ENCODE results near the gene CORO1C.
A peak's percentile ranks its signal among the peaks of the same experiment; 100 is the strongest.
"Not testable (repeated sequence)": the region's sequence is repeated elsewhere in the genome, so short reads cannot be mapped to it uniquely, and the experiment has no call there.

CORO1C gene

DNA sequence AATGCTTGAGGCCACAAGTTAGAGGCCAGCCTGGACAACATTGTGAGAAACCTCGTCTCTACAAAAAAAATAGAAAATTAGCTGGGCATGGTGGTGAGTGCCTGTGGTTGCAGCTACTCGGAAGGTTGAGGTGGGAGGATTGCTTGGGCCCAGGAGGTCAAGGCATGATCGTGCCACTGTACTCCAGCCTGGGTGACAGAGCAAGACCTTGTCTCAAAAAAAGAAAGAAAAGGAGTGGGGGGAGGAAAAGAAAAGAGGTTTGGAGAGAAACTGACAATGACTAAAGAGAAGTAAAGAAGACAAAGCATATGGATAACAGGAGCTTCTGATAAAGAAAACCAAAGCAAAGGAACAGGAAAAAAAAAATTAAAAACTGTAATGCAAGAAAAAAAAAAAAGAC lies 60.2 kb downstream of the CORO1C start:
- peaks cover 90% of the 10 kb centered on the region for H3K79me2 ChIP-seq (ENCODE audit: control insufficient read depth, insufficient read depth, low read length, unreplicated experiment)

DNA sequence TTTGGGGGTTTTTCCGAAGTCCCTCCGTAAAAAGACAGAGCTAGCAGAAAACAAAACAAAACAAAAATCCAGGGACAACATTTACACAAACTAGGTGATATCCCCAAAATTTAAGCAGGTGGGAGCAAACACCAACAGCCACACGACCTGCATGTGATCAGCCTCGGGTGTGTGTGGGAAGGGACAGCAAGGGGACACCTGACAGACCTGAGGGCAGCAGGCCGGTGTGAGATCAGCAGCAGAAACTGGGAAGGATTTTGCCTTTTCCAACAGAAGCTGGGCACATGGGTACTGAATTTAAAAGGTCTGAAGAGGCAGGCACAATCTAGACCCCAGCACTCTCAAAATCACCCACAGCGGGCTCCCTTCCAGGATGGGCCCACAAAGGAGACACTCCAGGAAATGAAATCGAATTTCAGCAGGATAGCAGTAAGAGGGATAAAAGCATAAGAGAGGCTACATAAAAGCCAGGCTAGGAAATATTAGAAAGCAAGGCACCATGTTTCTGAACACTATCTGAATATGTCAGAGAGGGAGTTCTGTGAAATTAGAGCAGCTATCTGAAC lies 61.2 kb downstream of the CORO1C start:
- Histone ChIP-seq H2AFZ (ENCODE audit: low read length, unreplicated experiment) (no peak overlapping the region), H3K79me2 (ENCODE audit: control insufficient read depth, insufficient read depth, low read length, unreplicated experiment) (peaks cover 90% of the 10 kb centered on the region), H3K27ac (ENCODE audit: low read depth, low read length) (peak overlapping the region; percentile 42), H3K27me3 (ENCODE audit: insufficient read depth, low read length) (no peaks in the 10 kb centered on the region), H3K36me3 (ENCODE audit: insufficient read depth, low read length) (peaks cover 9% of the 10 kb centered on the region), H3K4me1 (ENCODE audit: control insufficient read depth, insufficient read depth, low read length, unreplicated experiment) (peaks cover 50% of the 10 kb centered on the region), H3K4me3 (ENCODE audit: low read depth, low read length) (no peak overlapping the region)

More for the DNA sequence above, 60.2 kb downstream of the CORO1C start:
- H3K27ac ChIP-seq (ENCODE audit: low read depth, low read length): no peak overlapping the region
- peaks cover 41% of the 10 kb centered on the region for H3K4me1 ChIP-seq (ENCODE audit: control insufficient read depth, insufficient read depth, low read length, unreplicated experiment)
- H3K4me3 ChIP-seq (ENCODE audit: low read depth, low read length): no peak overlapping the region
- H2AFZ ChIP-seq (ENCODE audit: low read length, unreplicated experiment): no peak overlapping the region
- no peaks in the 10 kb centered on the region for H3K27me3 ChIP-seq (ENCODE audit: insufficient read depth, low read length)
- H3K36me3 ChIP-seq (ENCODE audit: insufficient read depth, low read length): peaks cover 16% of the 10 kb centered on the region

DNA sequence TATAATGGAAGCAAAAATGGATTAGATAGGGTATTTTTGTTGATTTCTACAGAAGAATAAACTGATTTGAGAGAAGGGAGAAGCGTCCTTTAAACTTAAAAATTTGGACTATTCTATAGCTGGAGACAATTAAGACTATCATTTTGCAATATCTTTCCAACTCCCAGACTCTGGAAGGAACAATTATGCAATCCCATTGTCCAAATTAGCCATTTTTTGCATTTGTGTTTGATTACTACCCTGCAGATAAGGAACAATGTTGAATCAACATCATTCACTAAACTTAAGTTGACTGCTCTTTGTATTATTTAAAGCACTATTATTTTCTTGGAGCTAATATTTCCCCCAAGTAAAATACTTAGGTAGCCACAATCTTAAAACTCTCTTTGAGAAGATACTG lies 62.8 kb downstream of the CORO1C start:
- peaks cover 93% of the 10 kb centered on the region for H3K79me2 ChIP-seq (ENCODE audit: control insufficient read depth, insufficient read depth, low read length, unreplicated experiment)
- H3K4me1 ChIP-seq (ENCODE audit: control insufficient read depth, insufficient read depth, low read length, unreplicated experiment): peaks cover 64% of the 10 kb centered on the region
- H3K36me3 ChIP-seq (ENCODE audit: insufficient read depth, low read length): peaks cover 9% of the 10 kb centered on the region
- H2AFZ ChIP-seq (ENCODE audit: low read length, unreplicated experiment): no peak overlapping the region
- H3K4me3 ChIP-seq (ENCODE audit: low read depth, low read length): peak overlapping the region; percentile 14
- no peaks in the 10 kb centered on the region for H3K27me3 ChIP-seq (ENCODE audit: insufficient read depth, low read length)
- H3K27ac ChIP-seq (ENCODE audit: low read depth, low read length): peak overlapping the region; percentile 82

- H3K27ac ChIP-seq (ENCODE audit: low read depth, low read length): peak overlapping the region; percentile 82
- H3K27me3 ChIP-seq (ENCODE audit: insufficient read depth, low read length): no peaks in the 10 kb centered on the region
- peaks cover 4% of the 10 kb centered on the region; the same call in 1 of the 2 replicates for H3K36me3 ChIP-seq (ENCODE audit: insufficient read depth, low read length)
- H2AFZ ChIP-seq (ENCODE audit: low read length, unreplicated experiment): no peak overlapping the region
- peaks cover 93% of the 10 kb centered on the region for H3K79me2 ChIP-seq (ENCODE audit: control insufficient read depth, insufficient read depth, low read length, unreplicated experiment)
- peak overlapping the region; percentile 14 for H3K4me3 ChIP-seq (ENCODE audit: low read depth, low read length)
- peaks cover 67% of the 10 kb centered on the region for H3K4me1 ChIP-seq (ENCODE audit: control insufficient read depth, insufficient read depth, low read length, unreplicated experiment)
These were observed 63.3 kb downstream of the CORO1C start for GRCh38 chr12:108668063-108668462.

GRCh38 chr12:108667349-108667748 lies 64.0 kb downstream of the CORO1C start:
- no peak overlapping the region for H3K4me3 ChIP-seq (ENCODE audit: low read depth, low read length)
- H3K79me2 ChIP-seq (ENCODE audit: control insufficient read depth, insufficient read depth, low read length, unreplicated experiment): peaks cover 92% of the 10 kb centered on the region
- peak overlapping the region; percentile 82 for H3K27ac ChIP-seq (ENCODE audit: low read depth, low read length)
- H3K36me3 ChIP-seq (ENCODE audit: insufficient read depth, low read length): 0 out of 2 replicates have a peak, but pooled peaks cover 4% of the 10 kb centered on the region
- H3K4me1 ChIP-seq (ENCODE audit: control insufficient read depth, insufficient read depth, low read length, unreplicated experiment): peaks cover 67% of the 10 kb centered on the region
- no peak overlapping the region for H2AFZ ChIP-seq (ENCODE audit: low read length, unreplicated experiment)
- H3K27me3 ChIP-seq (ENCODE audit: insufficient read depth, low read length): no peaks in the 10 kb centered on the region

DNA sequence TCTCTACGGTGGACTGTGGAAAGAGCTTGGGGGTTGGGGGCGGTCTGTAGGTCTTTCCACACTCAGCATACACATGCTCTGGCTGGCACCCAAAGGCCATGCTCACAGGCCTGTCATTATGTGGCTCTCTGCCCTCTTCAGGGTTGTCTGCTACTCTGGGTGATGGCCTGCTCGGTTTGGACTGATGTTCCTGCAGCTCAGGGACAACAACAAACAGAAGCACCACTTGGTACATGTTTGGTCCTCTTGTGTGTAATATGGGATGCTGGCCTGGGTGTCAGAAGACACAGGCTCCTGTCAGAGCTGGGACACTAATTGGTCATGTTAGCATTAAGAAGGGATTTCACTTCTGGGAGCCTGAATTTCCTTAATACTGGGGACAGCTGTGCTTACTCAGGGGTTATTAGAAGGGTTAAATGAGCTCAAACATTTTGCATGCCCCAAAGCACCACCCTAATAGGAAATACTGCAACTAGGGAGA lies 64.9 kb downstream of the CORO1C start:
- Histone ChIP-seq H2AFZ (ENCODE audit: low read length, unreplicated experiment) (no peak overlapping the region), H3K4me1 (ENCODE audit: control insufficient read depth, insufficient read depth, low read length, unreplicated experiment) (peaks cover 67% of the 10 kb centered on the region), H3K79me2 (ENCODE audit: control insufficient read depth, insufficient read depth, low read length, unreplicated experiment) (peaks cover 93% of the 10 kb centered on the region), H3K36me3 (ENCODE audit: insufficient read depth, low read length) (0 out of 2 replicates have a peak, but pooled peaks cover 2% of the 10 kb centered on the region), H3K4me3 (ENCODE audit: low read depth, low read length) (no peak overlapping the region), H3K27ac (ENCODE audit: low read depth, low read length) (peak overlapping the region; percentile 82), H3K27me3 (ENCODE audit: insufficient read depth, low read length) (no peaks in the 10 kb centered on the region)

DNA sequence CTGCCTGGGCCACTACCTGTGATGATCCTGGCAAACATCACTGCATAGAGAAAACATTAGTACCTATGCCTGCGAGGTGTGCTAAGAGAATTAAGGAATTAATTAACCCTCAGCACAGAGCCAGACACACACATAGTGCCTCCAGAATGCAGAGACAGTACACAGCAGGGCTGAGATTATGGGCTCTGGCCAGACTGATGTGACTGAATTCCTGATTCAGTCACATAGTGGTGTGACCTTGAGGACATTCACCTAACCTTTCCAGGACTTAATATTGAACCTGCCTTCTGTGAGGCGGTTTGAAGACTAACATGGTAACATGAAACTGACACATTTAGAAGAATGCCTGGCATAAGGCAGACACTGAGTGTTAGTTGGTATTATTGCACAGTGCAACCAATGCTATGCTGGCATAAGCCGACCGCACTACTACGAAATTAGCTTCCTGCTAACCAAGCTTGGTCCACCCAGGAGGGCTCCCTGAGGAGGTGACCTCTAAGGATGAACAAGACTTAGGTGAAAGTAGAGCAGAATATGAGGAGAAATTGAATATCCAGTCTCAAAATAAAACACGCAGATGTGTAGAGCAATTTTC lies 65.6 kb downstream of the CORO1C start:
- Histone ChIP-seq H3K27me3 (ENCODE audit: insufficient read depth, low read length) (no peaks in the 10 kb centered on the region), H2AFZ (ENCODE audit: low read length, unreplicated experiment) (no peak overlapping the region), H3K27ac (ENCODE audit: low read depth, low read length) (peak overlapping the region; percentile 82), H3K4me3 (ENCODE audit: low read depth, low read length) (no peak overlapping the region), H3K36me3 (ENCODE audit: insufficient read depth, low read length) (0 out of 2 replicates have a peak, but pooled peaks cover 2% of the 10 kb centered on the region), H3K79me2 (ENCODE audit: control insufficient read depth, insufficient read depth, low read length, unreplicated experiment) (peaks cover 94% of the 10 kb centered on the region), H3K4me1 (ENCODE audit: control insufficient read depth, insufficient read depth, low read length, unreplicated experiment) (peaks cover 72% of the 10 kb centered on the region)

DNA sequence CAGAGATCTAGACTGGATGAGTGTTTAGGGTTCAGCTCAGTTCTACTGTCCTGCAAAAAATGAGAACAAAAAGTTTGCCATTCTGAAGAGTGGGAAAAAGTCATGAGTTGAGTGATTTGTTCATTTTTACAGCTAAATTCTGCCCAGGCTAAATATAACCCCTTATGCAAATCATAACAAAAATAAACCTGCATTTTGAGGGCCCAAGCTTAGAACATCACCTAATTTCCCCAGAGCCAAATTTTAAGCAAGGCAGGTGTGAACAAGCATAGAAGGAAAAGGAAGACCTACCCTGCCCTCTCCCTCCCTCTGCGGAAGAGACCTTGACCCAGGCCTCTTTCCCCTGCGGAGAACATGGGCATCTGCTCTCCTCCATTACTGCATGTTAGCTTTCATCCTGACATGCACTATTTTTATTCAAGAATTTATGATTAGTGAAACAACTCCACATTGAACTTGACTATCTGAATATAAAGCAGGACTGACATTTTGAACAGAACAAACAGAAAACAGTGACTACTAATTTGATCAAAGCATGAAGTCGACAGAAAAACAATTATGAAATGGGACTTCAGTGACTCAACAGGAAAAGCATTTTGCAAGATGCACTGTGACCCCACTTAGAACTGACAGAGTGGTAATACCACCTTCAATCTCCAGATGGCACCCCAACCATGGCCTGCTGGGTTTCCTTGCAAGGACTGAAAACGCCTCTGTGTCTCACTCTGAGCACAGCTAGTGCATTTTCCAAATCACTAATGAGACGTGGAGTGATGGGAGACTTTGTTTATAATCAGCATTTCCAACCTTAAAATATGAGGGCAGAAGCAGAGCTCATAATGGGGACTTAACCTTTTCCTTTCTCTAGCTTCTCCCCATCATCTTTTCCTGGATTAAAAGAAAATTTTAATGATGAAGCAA lies 66.7 kb downstream of the CORO1C start:
- H3K27ac ChIP-seq (ENCODE audit: low read depth, low read length): peak overlapping the region; percentile 82

DNA sequence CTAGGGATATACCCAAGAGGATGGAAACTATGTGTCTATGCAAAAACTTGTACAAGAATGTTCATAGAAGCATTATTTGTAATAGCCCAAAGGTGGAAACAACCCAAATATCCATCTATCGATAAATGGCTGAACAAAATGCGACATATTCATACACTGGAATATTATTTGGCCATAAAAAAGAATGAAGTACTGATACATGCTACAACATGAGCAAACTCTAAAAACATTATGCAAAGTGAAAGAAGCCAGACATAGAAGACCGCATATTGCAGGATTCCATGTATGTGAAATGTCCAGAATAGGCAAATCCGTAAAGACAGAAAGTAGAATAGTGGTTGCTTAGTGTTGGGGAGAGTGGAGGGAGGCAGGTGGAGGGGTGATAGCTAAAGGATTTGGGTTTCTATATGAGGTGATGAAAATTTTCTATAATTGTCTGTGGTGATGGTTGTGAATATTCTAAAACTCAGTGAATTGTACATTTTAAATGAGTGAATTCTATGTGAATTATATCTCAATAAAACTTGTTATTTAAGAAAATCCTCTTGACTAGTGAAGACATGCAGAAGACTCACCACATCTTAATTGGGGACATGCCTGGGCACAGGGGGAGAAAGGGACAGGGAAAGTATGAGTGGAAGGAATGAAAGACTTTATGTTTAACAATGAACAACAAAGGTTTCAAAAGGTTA lies 67.8 kb downstream of the CORO1C start:
- no peak overlapping the region for H2AFZ ChIP-seq (ENCODE audit: low read length, unreplicated experiment)
- peaks cover 13% of the 10 kb centered on the region for H3K36me3 ChIP-seq (ENCODE audit: insufficient read depth, low read length)
- no peak overlapping the region for H3K4me3 ChIP-seq (ENCODE audit: low read depth, low read length)
- peaks cover 60% of the 10 kb centered on the region for H3K4me1 ChIP-seq (ENCODE audit: control insufficient read depth, insufficient read depth, low read length, unreplicated experiment)
- H3K27me3 ChIP-seq (ENCODE audit: insufficient read depth, low read length): no peaks in the 10 kb centered on the region
- peak overlapping the region; percentile 82 for H3K27ac ChIP-seq (ENCODE audit: low read depth, low read length)
- peaks cover 92% of the 10 kb centered on the region for H3K79me2 ChIP-seq (ENCODE audit: control insufficient read depth, insufficient read depth, low read length, unreplicated experiment)

More for the DNA sequence above, 66.7 kb downstream of the CORO1C start:
- Histone ChIP-seq H2AFZ (ENCODE audit: low read length, unreplicated experiment) (no peak overlapping the region), H3K4me3 (ENCODE audit: low read depth, low read length) (peak overlapping the region; percentile 44), H3K27me3 (ENCODE audit: insufficient read depth, low read length) (no peaks in the 10 kb centered on the region), H3K36me3 (ENCODE audit: insufficient read depth, low read length) (peaks cover 5% of the 10 kb centered on the region; the same call in 1 of the 2 replicates), H3K4me1 (ENCODE audit: control insufficient read depth, insufficient read depth, low read length, unreplicated experiment) (peaks cover 69% of the 10 kb centered on the region), H3K79me2 (ENCODE audit: control insufficient read depth, insufficient read depth, low read length, unreplicated experiment) (peaks cover 92% of the 10 kb centered on the region)

GRCh38 chr12:108658115-108658514 lies 73.2 kb downstream of the CORO1C start:
- not testable (repeated sequence) for H3K27me3 ChIP-seq (ENCODE audit: insufficient read depth, low read length); H3K27ac ChIP-seq (ENCODE audit: low read depth, low read length); H2AFZ ChIP-seq (ENCODE audit: low read length, unreplicated experiment); H3K4me3 ChIP-seq (ENCODE audit: low read depth, low read length)
- peaks cover 61% of the 10 kb centered on the region for H3K79me2 ChIP-seq (ENCODE audit: control insufficient read depth, insufficient read depth, low read length, unreplicated experiment)
- peaks cover 12% of the 10 kb centered on the region for H3K4me1 ChIP-seq (ENCODE audit: control insufficient read depth, insufficient read depth, low read length, unreplicated experiment)
- peaks cover 30% of the 10 kb centered on the region for H3K36me3 ChIP-seq (ENCODE audit: insufficient read depth, low read length)

Measured in ACC112 (cell line).